Measurements from ENCODE around the gene ITPR1. TPM values are rescaled to one million over a fixed set of nuclear protein-coding genes. Genes with fewer than 3 reads are reported as not detected.

The ITPR1 gene
- total RNA-seq, 1 donor from 2014 or later = 53.1 TPM

GRCh38 chr3:4763604-4764247 is 270.6 kb downstream of the ITPR1 start:
- Mint-ChIP-seq H3K27me3 (ENCODE audit: unreplicated experiment) (peaks cover 4% of the 10 kb centered on the region), H3K36me3 (ENCODE audit: low read depth, unreplicated experiment) (peaks cover 63% of the 10 kb centered on the region), H3K27ac (ENCODE audit: unreplicated experiment) (no peak overlapping the region), H3K4me1 (ENCODE audit: unreplicated experiment) (peaks cover 8% of the 10 kb centered on the region), H3K9me3 (ENCODE audit: unreplicated experiment) (no peaks in the 10 kb centered on the region), H3K4me3 (ENCODE audit: unreplicated experiment) (no peak overlapping the region)
- no peak for DNase-seq (ENCODE audit: low spot score)
- no peak for TF ChIP-seq CTCF (IDR thresholded peaks at IDR 0.05; ENCODE audit: unreplicated experiment)

GRCh38 chr3:4765212-4765611 is 272.1 kb downstream of the ITPR1 start:
- peaks cover 4% of the 10 kb centered on the region for H3K27me3 Mint-ChIP-seq (ENCODE audit: unreplicated experiment)
- H3K4me1 Mint-ChIP-seq (ENCODE audit: unreplicated experiment) = no peaks in the 10 kb centered on the region
- DNase-seq (ENCODE audit: low spot score) = no peak
- peak overlapping the region; percentile 22 for H3K4me3 Mint-ChIP-seq (ENCODE audit: unreplicated experiment)
- TF ChIP-seq CTCF (IDR thresholded peaks at IDR 0.05; ENCODE audit: unreplicated experiment) = no peak
- H3K9me3 Mint-ChIP-seq (ENCODE audit: unreplicated experiment) = no peaks in the 10 kb centered on the region
- no peak overlapping the region for H3K27ac Mint-ChIP-seq (ENCODE audit: unreplicated experiment)
- peaks cover 68% of the 10 kb centered on the region for H3K36me3 Mint-ChIP-seq (ENCODE audit: low read depth, unreplicated experiment)

- H3K27ac Mint-ChIP-seq (ENCODE audit: unreplicated experiment) = no peak overlapping the region
- peaks cover 62% of the 10 kb centered on the region for H3K36me3 Mint-ChIP-seq (ENCODE audit: low read depth, unreplicated experiment)
- TF ChIP-seq CTCF (IDR thresholded peaks at IDR 0.05; ENCODE audit: unreplicated experiment) = no peak
- peaks cover 4% of the 10 kb centered on the region for H3K27me3 Mint-ChIP-seq (ENCODE audit: unreplicated experiment)
- peak overlapping the region; percentile 71 for H3K4me3 Mint-ChIP-seq (ENCODE audit: unreplicated experiment)
- no peaks in the 10 kb centered on the region for H3K9me3 Mint-ChIP-seq (ENCODE audit: unreplicated experiment)
- H3K4me1 Mint-ChIP-seq (ENCODE audit: unreplicated experiment) = no peaks in the 10 kb centered on the region
- DNase-seq (ENCODE audit: low spot score) = no peak
Measured at GRCh38 chr3:4766263-4766662, 273.1 kb downstream of the ITPR1 start.

- no peak for TF ChIP-seq CTCF (IDR thresholded peaks at IDR 0.05; ENCODE audit: unreplicated experiment)
- Mint-ChIP-seq H3K27me3 (ENCODE audit: unreplicated experiment) (peaks cover 4% of the 10 kb centered on the region), H3K9me3 (ENCODE audit: unreplicated experiment) (no peaks in the 10 kb centered on the region), H3K36me3 (ENCODE audit: low read depth, unreplicated experiment) (peaks cover 58% of the 10 kb centered on the region), H3K27ac (ENCODE audit: unreplicated experiment) (no peak overlapping the region), H3K4me1 (ENCODE audit: unreplicated experiment) (no peaks in the 10 kb centered on the region), H3K4me3 (ENCODE audit: unreplicated experiment) (no peak overlapping the region)
- no peak for DNase-seq (ENCODE audit: low spot score)
Measured at GRCh38 chr3:4766716-4767499, 273.8 kb downstream of the ITPR1 start.

- no peak overlapping the region for H3K27ac Mint-ChIP-seq (ENCODE audit: unreplicated experiment)
- peak overlapping the region; percentile 11 for H3K4me3 Mint-ChIP-seq (ENCODE audit: unreplicated experiment)
- no peak for DNase-seq (ENCODE audit: low spot score)
Measured at GRCh38 chr3:4768021-4768420, 274.9 kb downstream of the ITPR1 start.

More at GRCh38 chr3:4768021-4768420, 274.9 kb downstream of the ITPR1 start:
- TF ChIP-seq CTCF (IDR thresholded peaks at IDR 0.05; ENCODE audit: unreplicated experiment) = no peak
- Mint-ChIP-seq H3K4me1 (ENCODE audit: unreplicated experiment) (no peaks in the 10 kb centered on the region), H3K36me3 (ENCODE audit: low read depth, unreplicated experiment) (peaks cover 53% of the 10 kb centered on the region), H3K27me3 (ENCODE audit: unreplicated experiment) (peaks cover 4% of the 10 kb centered on the region), H3K9me3 (ENCODE audit: unreplicated experiment) (no peaks in the 10 kb centered on the region)
